Activated naive CD8-positive, alpha-beta T cell treated with anti-CD3 and anti-CD28 coated beads, Interleukin-2, amount 10 ng/mL, durations not matched to agents 7 days and 5 days (primary cell): ENCODE data around the gene TBC1D17. TPM values are rescaled to one million over a fixed set of nuclear protein-coding genes. Genes with fewer than 3 reads are reported as not detected.
A peak's percentile ranks its signal among the peaks of the same experiment; 100 is the strongest.

Experiments used
- ATAC-seq: fragments of 150-1000 bp; cut with Tn5 transposase; one replicate; pipeline ENCODE4 v1.10.0; 2021; ENCODE audit warnings: low read depth, moderate library complexity
- POLR2A ChIA-PET: fragments of 350-600 bp; sonication (Branson Sonifier 250); formaldehyde crosslinking; loops from one replicate; lab custom pipeline; 2021; ENCODE audit warnings: antibody characterized with exemption; lab: Charles Lee
- DNase-seq: peaks from one replicate; pipeline ENCODE4 v3.0.0; 2021
- H3K27ac Mint-ChIP-seq: one replicate; pipeline ENCODE4 v1.8.0; 2022; ENCODE audit warnings: mild to moderate bottlenecking, mixed read lengths
- H3K27me3 Mint-ChIP-seq: one replicate; pipeline ENCODE4 v1.8.0; 2022; ENCODE audit warnings: mild to moderate bottlenecking, moderate library complexity, mixed read lengths
- H3K36me3 Mint-ChIP-seq: one replicate; pipeline ENCODE4 v1.8.0; 2021; ENCODE audit warnings: mild to moderate bottlenecking, mixed read lengths
- H3K4me1 Mint-ChIP-seq: one replicate; pipeline ENCODE4 v1.8.0; 2021; ENCODE audit warnings: mixed read lengths
- H3K4me3 Mint-ChIP-seq: one replicate; pipeline ENCODE4 v1.8.0; 2022; ENCODE audit warnings: mild to moderate bottlenecking, moderate library complexity, mixed read lengths
- H3K9me3 Mint-ChIP-seq: one replicate; pipeline ENCODE4 v1.8.0; 2021; ENCODE audit warnings: mixed read lengths
- total RNA-seq, 2 experiments: library from RNA; stranded (reverse); gene quantifications; one replicate each; pipeline ENCODE4 v1.2.3, GENCODE V29; 2021

TBC1D17 gene
- total RNA-seq, 2 experiments from 2014 or later = 51.3 to 53.4 TPM

- H3K4me3 Mint-ChIP-seq = no peak overlapping the region
- H3K9me3 Mint-ChIP-seq = no peaks in the 10 kb centered on the region
- H3K27ac Mint-ChIP-seq = no peak overlapping the region
- no peaks in the 10 kb centered on the region for H3K27me3 Mint-ChIP-seq
- no peak for DNase-seq
- peaks cover 4% of the 10 kb centered on the region for H3K36me3 Mint-ChIP-seq
- POLR2A ChIA-PET = no interaction called here
- H3K4me1 Mint-ChIP-seq = peaks cover 5% of the 10 kb centered on the region
- no peak for ATAC-seq
Measured at GRCh38 chr19:49888510-49888824, 11.0 kb downstream of the TBC1D17 start.

GRCh38 chr19:49889038-49889686 lies 11.7 kb downstream of the TBC1D17 start:
- POLR2A ChIA-PET = interaction anchor here (1.0 to 1.6 kb wide), 2 partner anchors 38 to 40 kb away, joined by 3 to 4 read pairs; partner anchors contain the start of gene PTOV1
- Mint-ChIP-seq H3K4me1 (peaks cover 5% of the 10 kb centered on the region), H3K36me3 (peaks cover 1% of the 10 kb centered on the region), H3K4me3 (no peak overlapping the region), H3K27me3 (no peaks in the 10 kb centered on the region), H3K27ac (no peak overlapping the region), H3K9me3 (no peaks in the 10 kb centered on the region)
- DNase-seq (no peak), ATAC-seq (no peak)

- Mint-ChIP-seq H3K4me3 (peak overlapping the region; percentile 75), H3K27me3 (no peaks in the 10 kb centered on the region), H3K9me3 (no peaks in the 10 kb centered on the region), H3K36me3 (peaks cover 1% of the 10 kb centered on the region), H3K4me1 (peaks cover 5% of the 10 kb centered on the region), H3K27ac (peak overlapping the region; percentile 81)
- peak; percentile 74 for ATAC-seq
- POLR2A ChIA-PET = interaction anchor here (1.0 to 1.6 kb wide), 5 partner anchors 13 to 41 kb away, joined by 3 to 5 read pairs (median 4); partner anchors contain the start of genes AKT1S1, ATF5 and PTOV1
- DNase-seq = peak; percentile 86
Measured at GRCh38 chr19:49889687-49890348, 12.3 kb downstream of the TBC1D17 start.

GRCh38 chr19:49890349-49891311 lies 13.1 kb downstream of the TBC1D17 start:
- Mint-ChIP-seq H3K36me3 (no peaks in the 10 kb centered on the region), H3K9me3 (no peaks in the 10 kb centered on the region), H3K27me3 (no peaks in the 10 kb centered on the region), H3K27ac (peak overlapping the region; percentile 81), H3K4me3 (peak overlapping the region; percentile 75), H3K4me1 (peaks cover 5% of the 10 kb centered on the region)
- ATAC-seq (peak; percentile 79), DNase-seq (peak; percentile 72)
- POLR2A ChIA-PET = interaction anchor here (1.1 to 1.6 kb wide), 4 partner anchors 14 to 42 kb away, joined by 3 to 5 read pairs (median 4); partner anchors contain the start of genes AKT1S1 and ATF5

GRCh38 chr19:49891393-49891792 lies 13.9 kb downstream of the TBC1D17 start:
- H3K27me3 Mint-ChIP-seq = no peaks in the 10 kb centered on the region
- DNase-seq = no peak
- ATAC-seq = no peak
- peaks cover 8% of the 10 kb centered on the region for H3K4me1 Mint-ChIP-seq
- no peak overlapping the region for H3K4me3 Mint-ChIP-seq
- no peak overlapping the region for H3K27ac Mint-ChIP-seq
- POLR2A ChIA-PET = interaction anchor here (0.7 to 0.9 kb wide), 2 partner anchors 20 to 38 kb away, joined by 3 to 6 read pairs; partner anchors contain the start of genes ATF5 and NUP62
- no peaks in the 10 kb centered on the region for H3K36me3 Mint-ChIP-seq
- H3K9me3 Mint-ChIP-seq = no peaks in the 10 kb centered on the region

- DNase-seq (no peak), ATAC-seq (no peak)
- POLR2A ChIA-PET = interaction anchor here (1.2 to 2.6 kb wide), 2 partner anchors 15 to 37 kb away, joined by 3 to 9 read pairs; partner anchors contain the start of genes AKT1S1, ATF5, NUP62 and TBC1D17
- peaks cover 21% of the 10 kb centered on the region for H3K4me1 Mint-ChIP-seq
- no peak overlapping the region for H3K27ac Mint-ChIP-seq
- H3K4me3 Mint-ChIP-seq = no peak overlapping the region
- H3K27me3 Mint-ChIP-seq = no peaks in the 10 kb centered on the region
- H3K36me3 Mint-ChIP-seq = no peaks in the 10 kb centered on the region
- no peaks in the 10 kb centered on the region for H3K9me3 Mint-ChIP-seq
Measured at GRCh38 chr19:49892716-49893115, 15.2 kb downstream of the TBC1D17 start.

- H3K4me1 Mint-ChIP-seq = peaks cover 25% of the 10 kb centered on the region
- H3K9me3 Mint-ChIP-seq = no peaks in the 10 kb centered on the region
- no peaks in the 10 kb centered on the region for H3K36me3 Mint-ChIP-seq
- H3K4me3 Mint-ChIP-seq = no peak overlapping the region
- POLR2A ChIA-PET = interaction anchor here (2.6 kb wide), 1 partner anchor 35 kb away, joined by 9 read pairs; the partner anchor contains the start of genes ATF5 and NUP62
- no peak overlapping the region for H3K27ac Mint-ChIP-seq
- ATAC-seq (no peak), DNase-seq (no peak)
- H3K27me3 Mint-ChIP-seq = no peaks in the 10 kb centered on the region
Measured at GRCh38 chr19:49894011-49894664, 16.6 kb downstream of the TBC1D17 start.

- peak overlapping the region; percentile 38 for H3K27ac Mint-ChIP-seq
- H3K36me3 Mint-ChIP-seq = no peaks in the 10 kb centered on the region
- ATAC-seq (no peak), DNase-seq (no peak)
- H3K4me3 Mint-ChIP-seq = no peak overlapping the region
- H3K9me3 Mint-ChIP-seq = no peaks in the 10 kb centered on the region
- H3K27me3 Mint-ChIP-seq = no peaks in the 10 kb centered on the region
- POLR2A ChIA-PET = interaction anchor here (0.6 to 2.6 kb wide), 3 partner anchors 18 to 84 kb away, joined by 3 to 9 read pairs (median 9); partner anchors contain the start of genes AKT1S1, ATF5, NUP62 and TBC1D17
- peaks cover 22% of the 10 kb centered on the region for H3K4me1 Mint-ChIP-seq
Measured at GRCh38 chr19:49894879-49895565, 17.5 kb downstream of the TBC1D17 start.

GRCh38 chr19:49895566-49896297 lies 18.2 kb downstream of the TBC1D17 start:
- H3K36me3 Mint-ChIP-seq = no peaks in the 10 kb centered on the region
- no peaks in the 10 kb centered on the region for H3K9me3 Mint-ChIP-seq
- H3K4me1 Mint-ChIP-seq = peaks cover 24% of the 10 kb centered on the region
- H3K4me3 Mint-ChIP-seq = no peak overlapping the region
- DNase-seq (no peak), ATAC-seq (no peak)
- H3K27ac Mint-ChIP-seq = peak overlapping the region; percentile 91
- POLR2A ChIA-PET = interaction anchor here (1.6 to 2.7 kb wide), 3 partner anchors 18 to 33 kb away, joined by 4 to 17 read pairs (median 9); partner anchors contain the start of genes AKT1S1, ATF5, NUP62 and TBC1D17
- no peaks in the 10 kb centered on the region for H3K27me3 Mint-ChIP-seq

- Mint-ChIP-seq H3K27ac (peak within 1 kb of the TSS; percentile 91), H3K4me3 (peak within 1 kb of the TSS; percentile 80), H3K36me3 (no peaks in the 10 kb centered on the region), H3K27me3 (no peaks in the 10 kb centered on the region), H3K9me3 (no peaks in the 10 kb centered on the region), H3K4me1 (peaks cover 24% of the 10 kb centered on the region)
- ATAC-seq = peak; percentile 68
- POLR2A ChIA-PET = interaction anchor here (0.6 to 2.7 kb wide), 6 partner anchors 10 to 1429 kb away, joined by 3 to 17 read pairs (median 6); partner anchors contain the start of genes AKT1S1, ATF5, NUP62 and TBC1D17
- DNase-seq = peak; percentile 49
Measured at GRCh38 chr19:49896863-49897621, 19.5 kb downstream of the TBC1D17 start, which contains the start of gene IL4I1. IL4I1 (minus strand) TSS chr19:49896887; CDS start chr19:49896160, 727 bp downstream.

GRCh38 chr19:49904136-49904535 lies 26.6 kb downstream of the TBC1D17 start:
- POLR2A ChIA-PET = no interaction called here
- Mint-ChIP-seq H3K4me1 (peaks cover 14% of the 10 kb centered on the region), H3K4me3 (no peak overlapping the region), H3K9me3 (no peaks in the 10 kb centered on the region), H3K36me3 (peaks cover 25% of the 10 kb centered on the region), H3K27me3 (no peaks in the 10 kb centered on the region), H3K27ac (no peak overlapping the region)
- ATAC-seq (no peak), DNase-seq (no peak)
